MM.1S (cell line): Measurements from ENCODE around the gene KPNB1.

Experiments used
- DNase-seq: peaks from one replicate; pipeline ENCODE4 v3.0.0-alpha.2; 2015
- H2AFZ ChIP-seq: fragments of 300-600 bp; sonication (generic); 2 replicates; pipeline ENCODE4 v1.6.0; 2016; ENCODE audit warnings: antibody characterized with exemption, low read length
- H3F3A ChIP-seq: fragments of 300-600 bp; sonication (generic); 2 replicates; pipeline ENCODE4 v1.6.1; 2016; ENCODE audit warnings: mild to moderate bottlenecking, antibody characterized with exemption, low read length, moderate library complexity, mixed read lengths; ENCODE audit not compliant: insufficient read depth
- H3K27ac ChIP-seq: fragments of 300-600 bp; sonication (generic); 2 replicates; pipeline ENCODE4 v1.5.1; 2016; ENCODE audit warnings: mild to moderate bottlenecking, low read length
- H3K27me3 ChIP-seq: fragments of 300-600 bp; sonication (generic); replicated peaks from 2 replicates; pipeline ENCODE4 v1.6.0; 2016; ENCODE audit warnings: low read length; ENCODE audit not compliant: insufficient read depth
- H3K36me3 ChIP-seq: fragments of 300-600 bp; sonication (generic); replicated peaks from 2 replicates; pipeline ENCODE4 v1.6.1; 2016; ENCODE audit warnings: mild to moderate bottlenecking, low read length, mixed read lengths; ENCODE audit not compliant: insufficient read depth
- H3K4me1 ChIP-seq: fragments of 300-600 bp; sonication (generic); 2 replicates; pipeline ENCODE4 v1.6.1; 2016; ENCODE audit warnings: low read length, mixed read lengths
- H3K4me2 ChIP-seq: fragments of 300-600 bp; sonication (generic); 2 replicates; pipeline ENCODE4 v1.6.0; 2016; ENCODE audit warnings: low read depth, low read length
- H3K4me3 ChIP-seq: fragments of 300-600 bp; sonication (generic); 2 replicates; pipeline ENCODE4 v1.5.1; 2016; ENCODE audit warnings: low read length, mixed read lengths
- H3K79me2 ChIP-seq: fragments of 300-600 bp; sonication (generic); 2 replicates; pipeline ENCODE4 v1.6.1; 2016; ENCODE audit warnings: mixed run types, low read length, mixed read lengths
- H3K9ac ChIP-seq: fragments of 300-600 bp; sonication (generic); 2 replicates; pipeline ENCODE4 v1.6.1; 2016; ENCODE audit warnings: low read length, mixed read lengths
- H3K9me2 ChIP-seq: fragments of 300-600 bp; sonication (generic); replicated peaks from 2 replicates; pipeline ENCODE4 v1.6.1; 2016; ENCODE audit warnings: mild to moderate bottlenecking, low read length, mixed read lengths; ENCODE audit not compliant: insufficient read depth
- H3K9me3 ChIP-seq: fragments of 300-600 bp; sonication (generic); replicated peaks from 2 replicates; pipeline ENCODE4 v1.6.1; 2016; ENCODE audit warnings: mild to moderate bottlenecking, low read length, mixed read lengths; ENCODE audit not compliant: insufficient read depth
- H4K20me1 ChIP-seq: fragments of 300-600 bp; sonication (generic); 2 replicates; pipeline ENCODE4 v1.6.1; 2016; ENCODE audit warnings: mild to moderate bottlenecking, low read length, moderate library complexity, mixed read lengths; ENCODE audit not compliant: insufficient read depth
- EZH2 ChIP-seq: fragments of 300-600 bp; sonication (generic); optimal IDR thresholded peaks from 2 replicates; pipeline ENCODE3; 2017; ENCODE audit warnings: low read depth, mild to moderate bottlenecking, antibody characterized with exemption, low read length, mixed read lengths
- EZH2phosphoT487 ChIP-seq: fragments of 300-600 bp; sonication (generic); IDR thresholded peaks from 2 replicates; pipeline ENCODE4 v1.6.1; 2018; ENCODE audit warnings: antibody characterized with exemption, low read length
- TF ChIP-seq, protein P1 (sequence below): fragments of 300-600 bp; sonication (generic); IDR thresholded peaks from 2 replicates; pipeline ENCODE4 v1.5.1; 2016; ENCODE audit warnings: antibody characterized with exemption, low read length, mixed read lengths

Gene KPNB1

GRCh38 chr17:47708312-47708863 is 58.7 kb downstream of the KPNB1 start:
- no peak overlapping the region for H2AFZ ChIP-seq
- peaks cover 32% of the 10 kb centered on the region for H3K27me3 ChIP-seq

DNA sequence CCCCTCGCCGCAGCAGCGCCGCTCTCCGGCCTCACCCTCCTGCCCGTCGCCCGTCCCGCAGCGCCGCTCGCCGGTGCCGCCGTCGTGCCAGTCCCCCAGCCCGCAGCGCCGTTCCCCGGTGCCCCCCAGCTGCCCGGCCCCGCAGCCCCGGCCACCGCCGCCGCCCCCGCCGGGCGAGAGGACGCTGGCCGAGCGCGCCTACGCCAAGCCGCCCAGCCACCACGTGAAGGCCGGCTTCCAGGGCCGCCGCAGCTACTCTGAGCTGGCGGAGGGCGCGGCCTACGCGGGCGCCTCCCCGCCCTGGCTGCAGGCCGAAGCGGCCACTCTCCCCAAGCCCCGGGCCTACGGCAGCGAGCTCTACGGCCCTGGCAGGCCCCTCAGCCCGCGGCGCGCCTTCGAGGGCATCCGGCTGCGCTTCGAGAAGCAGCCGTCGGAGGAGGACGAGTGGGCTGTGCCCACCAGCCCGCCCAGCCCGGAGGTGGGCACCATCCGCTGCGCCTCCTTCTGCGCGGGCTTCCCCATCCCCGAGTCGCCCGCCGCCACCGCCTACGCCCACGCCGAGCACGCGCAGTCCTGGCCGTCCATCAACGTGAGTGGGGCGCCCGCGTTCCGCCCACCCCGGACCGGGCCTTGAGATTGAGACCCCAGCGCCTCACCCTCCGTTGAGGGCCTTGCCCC is 59.3 kb downstream of the KPNB1 start:
- Histone ChIP-seq H3K4me3 (no peak overlapping the region), H3K36me3 (no peaks in the 10 kb centered on the region), H3K27ac (no peak overlapping the region), H3K9me2 (no peaks in the 10 kb centered on the region), H3K27me3 (peaks cover 33% of the 10 kb centered on the region), H4K20me1 (no peaks in the 10 kb centered on the region), H3K4me1 (peaks cover 15% of the 10 kb centered on the region), H2AFZ (no peak overlapping the region), H3K9ac (no peak overlapping the region), H3K9me3 (no peaks in the 10 kb centered on the region), H3K4me2 (no peak overlapping the region), H3K79me2 (no peaks in the 10 kb centered on the region), H3F3A (no peaks in the 10 kb centered on the region)
- TF ChIP-seq EZH2 (no peak), EZH2phosphoT487 (no peak)
- TF ChIP-seq, protein P1, sequence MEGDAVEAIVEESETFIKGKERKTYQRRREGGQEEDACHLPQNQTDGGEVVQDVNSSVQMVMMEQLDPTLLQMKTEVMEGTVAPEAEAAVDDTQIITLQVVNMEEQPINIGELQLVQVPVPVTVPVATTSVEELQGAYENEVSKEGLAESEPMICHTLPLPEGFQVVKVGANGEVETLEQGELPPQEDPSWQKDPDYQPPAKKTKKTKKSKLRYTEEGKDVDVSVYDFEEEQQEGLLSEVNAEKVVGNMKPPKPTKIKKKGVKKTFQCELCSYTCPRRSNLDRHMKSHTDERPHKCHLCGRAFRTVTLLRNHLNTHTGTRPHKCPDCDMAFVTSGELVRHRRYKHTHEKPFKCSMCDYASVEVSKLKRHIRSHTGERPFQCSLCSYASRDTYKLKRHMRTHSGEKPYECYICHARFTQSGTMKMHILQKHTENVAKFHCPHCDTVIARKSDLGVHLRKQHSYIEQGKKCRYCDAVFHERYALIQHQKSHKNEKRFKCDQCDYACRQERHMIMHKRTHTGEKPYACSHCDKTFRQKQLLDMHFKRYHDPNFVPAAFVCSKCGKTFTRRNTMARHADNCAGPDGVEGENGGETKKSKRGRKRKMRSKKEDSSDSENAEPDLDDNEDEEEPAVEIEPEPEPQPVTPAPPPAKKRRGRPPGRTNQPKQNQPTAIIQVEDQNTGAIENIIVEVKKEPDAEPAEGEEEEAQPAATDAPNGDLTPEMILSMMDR = no peak
- DNase-seq = no peak

More at GRCh38 chr17:47708312-47708863, 58.7 kb downstream of the KPNB1 start:
- Histone ChIP-seq H3K4me3 (no peak overlapping the region), H3K79me2 (no peaks in the 10 kb centered on the region), H3K4me1 (peaks cover 15% of the 10 kb centered on the region), H3K9ac (no peak overlapping the region), H3K36me3 (no peaks in the 10 kb centered on the region), H3K27ac (no peak overlapping the region), H3K9me2 (no peaks in the 10 kb centered on the region), H3F3A (no peaks in the 10 kb centered on the region), H3K4me2 (no peak overlapping the region), H3K9me3 (no peaks in the 10 kb centered on the region), H4K20me1 (no peaks in the 10 kb centered on the region)
- TF ChIP-seq, protein P1 = no peak
- no peak for TF ChIP-seq EZH2phosphoT487
- no peak for TF ChIP-seq EZH2
- DNase-seq = no peak

GRCh38 chr17:47709594-47709993 is 59.9 kb downstream of the KPNB1 start:
- Histone ChIP-seq H3K4me1 (peaks cover 15% of the 10 kb centered on the region), H3F3A (no peaks in the 10 kb centered on the region), H3K79me2 (no peaks in the 10 kb centered on the region), H3K4me2 (no peak overlapping the region), H2AFZ (no peak overlapping the region), H3K9me2 (no peaks in the 10 kb centered on the region), H3K9ac (no peak overlapping the region), H4K20me1 (no peaks in the 10 kb centered on the region), H3K27ac (no peak overlapping the region), H3K36me3 (no peaks in the 10 kb centered on the region), H3K27me3 (peaks cover 36% of the 10 kb centered on the region), H3K4me3 (no peak overlapping the region), H3K9me3 (no peaks in the 10 kb centered on the region)
- no peak for DNase-seq
- TF ChIP-seq EZH2phosphoT487 (no peak), EZH2 (no peak)
- TF ChIP-seq, protein P1 = no peak
